NCI-H2107 treated with DMSO at 0.1 percent for 48 hours (cell line): ENCODE measurements around the gene REV3L.
A peak's percentile ranks its signal among the peaks of the same experiment; 100 is the strongest.
"Not testable (repeated sequence)": the region's sequence is repeated elsewhere in the genome, so short reads cannot be mapped to it uniquely, and the experiment has no call there.

Experiments used
- DNase-seq: peaks from one replicate; lab custom pipeline; 2025; ENCODE audit not compliant: unreplicated experiment; lab: John Stamatoyannopoulos, UW

The REV3L gene

GRCh38 chr6:111499269-111499793 is 16.3 kb upstream of the REV3L start:
- no peak for DNase-seq

GRCh38 chr6:111494951-111495635 is 12.1 kb upstream of the REV3L start:
- DNase-seq, result no peak

- DNase-seq, result no peak
These were observed 9.5 kb upstream of the REV3L start for GRCh38 chr6:111492499-111492898.

- DNase-seq, result no peak
These were observed 7.0 kb upstream of the REV3L start for GRCh38 chr6:111490067-111490466.

- no peak for DNase-seq
These were observed 4.6 kb upstream of the REV3L start for GRCh38 chr6:111487661-111488060.

- no peak for DNase-seq
These were observed 3.9 kb upstream of the REV3L start for GRCh38 chr6:111486921-111487320.

GRCh38 chr6:111486475-111486874 is 3.5 kb upstream of the REV3L start:
- no peak for DNase-seq

GRCh38 chr6:111485342-111485741 is 2.3 kb upstream of the REV3L start:
- DNase-seq, result no peak

GRCh38 chr6:111484633-111484930 is 1.6 kb upstream of the REV3L start:
- peak; percentile 90 for DNase-seq

GRCh38 chr6:111483736-111484632 is 966 bp upstream of the REV3L start:
- peak; percentile 90 for DNase-seq

GRCh38 chr6:111482188-111482958 is 645 bp downstream of the REV3L start:
- peak; percentile 63 for DNase-seq

GRCh38 chr6:111481836-111482187 is 1.2 kb downstream of the REV3L start:
- peak; percentile 66 for DNase-seq

GRCh38 chr6:111480988-111481822 is 1.8 kb downstream of the REV3L start:
- peak; percentile 72 for DNase-seq

GRCh38 chr6:111478749-111479148 is 4.3 kb downstream of the REV3L start:
- peak; percentile 61 for DNase-seq

GRCh38 chr6:111478064-111478476 is 4.9 kb downstream of the REV3L start:
- DNase-seq, result no peak

GRCh38 chr6:111477481-111477938 is 5.5 kb downstream of the REV3L start:
- peak; percentile 22 for DNase-seq

- not testable (repeated sequence) for DNase-seq
These were observed 7.0 kb downstream of the REV3L start for GRCh38 chr6:111476061-111476460.

- no peak for DNase-seq
These were observed 8.2 kb downstream of the REV3L start for GRCh38 chr6:111474771-111475170.

- peak; percentile 27 for DNase-seq
These were observed 8.9 kb downstream of the REV3L start for GRCh38 chr6:111474106-111474505.

- no peak for DNase-seq
These were observed 10.0 kb downstream of the REV3L start for GRCh38 chr6:111472933-111473435.
